C4-2B (cell line): ENCODE results near the gene COQ9.
A peak's percentile ranks its signal among the peaks of the same experiment; 100 is the strongest.

Experiments used
- H3K27ac ChIP-seq: fragments of 450-650 bp; 2 replicates; pipeline ENCODE4 v1.5.1; 2017
- CTCF ChIP-seq: fragments of 450-650 bp; conservative IDR thresholded peaks from 2 replicates; pipeline ENCODE4 v1.5.1; 2017; ENCODE audit warnings: mild to moderate bottlenecking
- ZFX ChIP-seq: fragments of 450-650 bp; IDR thresholded peaks from 2 replicates; pipeline ENCODE4 v1.6.1; 2017

Gene COQ9

GRCh38 chr16:57446531-57447185 lies 621 bp upstream of the COQ9 start:
- H3K27ac ChIP-seq: peak overlapping the region; percentile 99
- peak; percentile 49 for TF ChIP-seq ZFX
- TF ChIP-seq CTCF: no peak

DNA sequence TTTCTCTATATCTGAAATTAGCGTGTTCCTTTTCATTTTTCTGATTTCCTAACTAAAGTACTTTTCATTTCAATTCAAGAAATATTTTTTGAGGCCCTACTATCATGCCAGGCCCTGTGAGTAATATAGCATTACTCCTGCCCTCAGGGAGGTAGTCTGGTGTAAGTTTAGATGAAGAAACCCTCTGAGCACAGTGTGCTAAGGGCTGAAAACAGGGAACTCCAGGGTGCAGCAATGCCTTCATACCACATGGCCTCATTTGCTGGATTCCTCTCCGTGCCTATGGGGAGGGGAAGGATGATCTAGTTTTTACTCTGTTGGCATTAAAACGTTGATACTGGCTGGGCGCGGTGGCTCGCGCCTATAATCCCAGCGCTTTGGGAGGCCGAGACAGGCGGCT lies 4.7 kb downstream of the COQ9 start:
- TF ChIP-seq ZFX (no peak), CTCF (no peak)
- H3K27ac ChIP-seq: no peak overlapping the region

DNA sequence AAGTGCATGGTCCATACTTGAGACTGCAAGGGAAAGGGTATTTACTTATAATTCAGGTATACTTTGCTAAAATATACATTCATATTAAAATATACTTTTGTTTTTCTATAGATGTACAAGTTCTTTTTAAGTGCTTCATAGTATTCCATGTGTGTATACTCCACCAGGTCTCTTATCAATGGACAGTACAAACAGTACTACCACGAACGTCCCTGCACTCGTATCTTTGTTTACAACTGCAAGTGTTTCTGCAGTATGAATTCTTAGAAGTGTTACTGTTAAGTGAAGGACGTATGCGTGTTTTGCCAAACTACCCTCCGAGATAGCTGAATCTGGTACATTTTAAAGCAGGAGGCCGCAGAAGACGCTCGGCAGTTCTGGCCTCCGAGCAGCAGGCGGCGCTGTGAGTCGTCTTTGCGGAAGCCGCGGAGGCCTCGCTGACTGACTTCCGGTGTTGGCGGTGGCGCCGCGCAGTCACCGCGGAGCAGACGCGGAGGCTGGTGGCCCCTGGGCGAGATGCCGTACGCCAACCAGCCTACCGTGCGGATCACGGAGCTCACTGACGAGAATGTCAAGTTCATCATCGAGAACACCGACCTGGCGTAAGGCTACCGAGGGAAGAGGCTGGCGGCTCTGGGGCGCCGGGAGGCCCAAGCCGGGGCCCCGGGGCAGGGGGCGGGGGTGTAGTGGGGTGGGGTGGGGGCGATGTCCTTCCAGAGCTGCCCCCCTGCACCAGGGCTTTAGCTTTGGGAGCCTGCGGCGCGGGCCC lies 15.1 kb downstream of the COQ9 start, which contains the start of gene POLR2C:
Gene POLR2C, plus strand, starts transcription at position 471 of the 769 bp plus-strand sequence. Its CDS starts 46 bp downstream, at position 517.
- H3K27ac ChIP-seq: peak within 1 kb of the TSS; percentile 91
- TF ChIP-seq ZFX: peak; percentile 50
- peak; percentile 97 for TF ChIP-seq CTCF

DNA sequence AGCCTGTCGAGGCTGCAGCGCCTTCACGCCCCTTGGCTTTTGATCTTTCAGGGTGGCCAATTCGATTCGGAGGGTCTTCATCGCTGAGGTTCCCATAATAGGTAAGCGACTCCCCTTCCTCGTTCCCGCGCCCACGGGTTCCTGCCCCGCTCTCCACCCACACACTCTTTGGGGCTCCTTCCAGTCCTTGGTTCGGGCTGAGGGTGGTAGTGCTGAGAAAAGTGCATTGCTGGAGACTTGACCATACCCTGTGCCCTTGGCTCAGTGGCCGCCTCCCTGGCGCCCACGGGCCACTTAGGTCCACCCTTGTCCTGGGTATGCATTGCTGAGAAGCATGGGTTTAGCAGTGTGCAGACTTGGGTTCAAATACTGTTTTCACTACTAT lies 15.7 kb downstream of the COQ9 start:
- TF ChIP-seq ZFX (0 out of 2 replicates have a peak, but pooled peaks have one; percentile 2), CTCF (no peak)
- H3K27ac ChIP-seq: peak overlapping the region; percentile 91

- TF ChIP-seq CTCF: no peak
- TF ChIP-seq ZFX: no peak
- no peak overlapping the region for H3K27ac ChIP-seq
These were observed 17.2 kb downstream of the COQ9 start for GRCh38 chr16:57464523-57464922.

GRCh38 chr16:57468346-57468745 lies 21.1 kb downstream of the COQ9 start:
- TF ChIP-seq CTCF (no peak), ZFX (no peak)
- H3K27ac ChIP-seq: no peak overlapping the region

DNA sequence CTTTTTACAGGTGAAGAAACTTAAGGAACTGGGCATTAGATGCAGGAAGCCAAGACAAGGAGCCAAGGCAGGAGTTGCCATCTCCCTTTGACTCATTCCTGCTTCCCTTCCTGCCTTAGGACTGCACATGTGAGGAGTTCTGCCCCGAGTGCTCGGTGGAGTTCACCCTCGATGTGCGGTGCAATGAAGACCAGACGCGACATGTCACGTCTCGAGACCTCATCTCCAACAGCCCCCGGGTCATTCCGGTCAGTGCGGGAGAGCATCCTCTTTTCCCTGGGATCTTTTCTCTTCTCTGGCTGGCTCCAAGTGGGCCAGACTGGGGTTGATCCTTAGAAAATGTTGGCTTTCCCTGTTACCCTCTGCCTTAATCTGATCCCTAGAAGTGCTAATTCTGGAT lies 21.8 kb downstream of the COQ9 start:
- no peak overlapping the region for H3K27ac ChIP-seq
- TF ChIP-seq ZFX (no peak), CTCF (no peak)
